ENCODE results near the gene AKR1D1. TPM values are rescaled to one million over a fixed set of nuclear protein-coding genes. Genes with fewer than 3 reads are reported as not detected.

Gene AKR1D1
- total RNA-seq, 2 experiments from 2014 or later, result not detected

DNA sequence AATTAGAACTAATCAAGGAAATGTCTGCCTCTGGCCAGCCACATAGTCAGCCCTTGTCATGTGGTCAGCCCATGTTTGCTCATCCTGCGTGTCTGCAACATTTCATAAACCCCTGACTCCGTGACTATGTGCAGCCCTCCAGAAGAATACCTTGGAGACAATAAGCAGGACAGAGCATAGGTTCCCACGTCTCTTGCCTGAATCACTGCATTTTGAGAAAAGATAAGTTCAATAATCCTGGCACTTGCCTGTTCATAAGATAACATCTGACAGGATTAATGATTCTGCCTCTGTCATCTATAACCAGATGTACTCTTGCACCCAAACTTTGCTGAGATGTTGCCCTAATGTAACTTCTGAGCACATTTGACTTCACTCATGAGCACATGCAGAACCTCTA, 78.4 kb downstream of the AKR1D1 start:
- intact Hi-C loops (cut with DNase I, micrococcal nuclease), result no loop called here
- DNase-seq (no peak), ATAC-seq (no peak)
- Mint-ChIP-seq H3K4me3 (no peak overlapping the region), H3K9me3 (ENCODE audit: low read depth) (no peaks in the 10 kb centered on the region), H3K4me1 (no peaks in the 10 kb centered on the region), H3K27ac (no peak overlapping the region), H3K36me3 (ENCODE audit: low read depth) (no peaks in the 10 kb centered on the region), H3K27me3 (no peaks in the 10 kb centered on the region)
- ChIA-PET POLR2A (no interaction called here), CTCF (no interaction called here)

DNA sequence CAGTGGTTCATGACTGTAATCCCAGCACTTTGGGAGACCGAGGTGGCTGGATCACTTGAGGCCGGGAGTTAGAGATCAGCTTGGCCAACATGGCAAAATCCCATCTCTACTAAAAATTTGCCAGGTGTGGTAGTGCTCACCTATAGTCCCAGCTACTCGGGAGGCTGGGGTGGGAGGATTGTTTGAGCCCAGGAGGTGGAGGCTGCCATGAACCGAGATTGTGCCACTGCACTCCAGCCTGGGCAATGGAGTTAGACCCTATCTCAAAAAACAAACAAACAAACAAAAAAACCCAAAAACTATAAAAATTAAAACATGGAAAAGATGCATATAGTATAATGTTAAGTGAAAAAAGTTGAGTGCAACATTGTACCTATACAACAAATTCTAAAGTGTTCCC, 81.4 kb downstream of the AKR1D1 start:
- Mint-ChIP-seq H3K9me3 (ENCODE audit: low read depth) (no peaks in the 10 kb centered on the region), H3K4me3 (no peak overlapping the region), H3K36me3 (ENCODE audit: low read depth) (no peaks in the 10 kb centered on the region), H3K27ac (no peak overlapping the region), H3K4me1 (no peaks in the 10 kb centered on the region), H3K27me3 (no peaks in the 10 kb centered on the region)
- DNase-seq (no peak), ATAC-seq (no peak)
- intact Hi-C loops (cut with DNase I, micrococcal nuclease), result no loop called here
- CTCF ChIA-PET, result interaction anchor here (0.8 to 1.0 kb wide), 2 partner anchors 61 to 581 kb away, joined by 3 to 4 read pairs; no protein-coding TSS in a partner anchor
- POLR2A ChIA-PET, result no interaction called here

DNA sequence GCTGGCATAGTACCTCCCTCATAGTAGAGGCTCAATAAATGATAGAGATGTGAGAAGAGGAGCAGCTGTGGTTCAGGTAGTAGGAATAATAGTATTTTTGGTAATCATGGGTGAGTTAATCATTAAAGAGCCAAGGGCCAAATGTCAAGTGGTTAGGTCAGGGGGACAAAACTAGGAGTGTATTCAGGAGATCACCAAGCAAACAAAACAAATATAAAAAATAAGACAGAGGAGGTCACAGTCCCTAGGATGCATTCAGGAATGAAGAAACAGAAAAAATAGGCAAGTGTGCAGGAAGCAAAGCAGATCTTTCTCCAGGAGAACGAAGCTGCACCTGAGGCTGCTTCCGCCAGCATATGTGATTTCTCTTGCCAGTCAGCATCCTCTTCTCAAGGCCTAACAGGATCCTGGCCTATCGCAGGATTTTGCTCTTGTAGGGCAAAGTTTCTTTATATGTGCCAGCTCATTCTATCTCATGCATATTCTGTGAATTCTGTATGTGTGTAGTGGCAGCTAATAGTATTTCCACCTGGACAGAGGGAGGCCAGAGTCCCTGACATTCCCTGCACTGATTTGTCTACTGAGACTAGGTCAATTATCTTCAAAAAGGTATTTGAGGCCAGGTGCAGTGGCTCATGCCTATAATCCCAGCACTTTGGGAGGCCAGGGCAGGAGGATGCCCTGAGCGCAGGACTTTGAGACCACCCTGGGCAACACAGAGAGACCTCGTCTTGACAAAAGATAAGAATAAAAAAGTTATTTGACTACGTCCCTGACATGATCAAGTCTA, 82.7 kb downstream of the AKR1D1 start:
- Mint-ChIP-seq H3K36me3 (ENCODE audit: low read depth) (no peaks in the 10 kb centered on the region), H3K27me3 (no peaks in the 10 kb centered on the region), H3K9me3 (ENCODE audit: low read depth) (peaks cover under 1% of the 10 kb centered on the region), H3K27ac (no peak overlapping the region), H3K4me1 (no peaks in the 10 kb centered on the region), H3K4me3 (no peak overlapping the region)
- ChIA-PET POLR2A (no interaction called here), CTCF (interaction anchor here (0.8 to 1.8 kb wide), 4 partner anchors 11 to 580 kb away, joined by 3 to 8 read pairs (median 4); no protein-coding TSS in a partner anchor)
- ATAC-seq (no peak), DNase-seq (no peak)
- intact Hi-C loops (cut with DNase I, micrococcal nuclease), result no loop called here

DNA sequence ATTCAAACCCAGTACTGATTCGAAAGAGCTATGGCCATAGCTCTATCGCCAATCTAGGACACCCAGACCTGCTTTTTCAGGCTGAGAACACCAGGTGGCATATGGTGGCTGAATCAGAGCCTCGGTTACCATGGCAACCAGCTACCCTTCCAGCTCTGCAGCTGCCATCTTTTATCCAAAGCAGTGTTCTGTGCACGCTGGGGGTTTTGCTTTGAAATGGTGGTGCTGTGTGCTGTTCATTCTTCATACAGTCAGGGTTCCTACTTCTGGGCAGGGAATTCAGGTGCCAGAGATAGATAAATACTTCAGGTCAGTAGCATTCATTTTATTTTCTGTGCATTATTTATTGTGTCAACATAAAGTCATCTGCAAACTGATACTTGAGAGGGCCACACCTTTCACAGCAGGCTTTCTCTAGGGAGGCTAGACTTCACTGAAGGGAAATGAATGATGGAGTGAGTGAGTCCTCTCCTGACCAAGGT, 85.4 kb downstream of the AKR1D1 start:
- Mint-ChIP-seq H3K4me1 (no peaks in the 10 kb centered on the region), H3K9me3 (ENCODE audit: low read depth) (peaks cover 11% of the 10 kb centered on the region), H3K27me3 (no peaks in the 10 kb centered on the region), H3K4me3 (no peak overlapping the region), H3K27ac (no peak overlapping the region), H3K36me3 (ENCODE audit: low read depth) (peaks cover 10% of the 10 kb centered on the region)
- DNase-seq (peak; percentile 86), ATAC-seq (peak; percentile 99)
- ChIA-PET CTCF (interaction anchor here (0.6 to 1.5 kb wide), 9 partner anchors 9 to 577 kb away, joined by 3 to 24 read pairs (median 3); no protein-coding TSS in a partner anchor), POLR2A (interaction anchor here (0.6 to 0.9 kb wide), 2 partner anchors 72 to 577 kb away, joined by 4 to 7 read pairs; no protein-coding TSS in a partner anchor)
- intact Hi-C loops (cut with DNase I, micrococcal nuclease), result loop anchor here (1.0 to 5.0 kb wide), 3 partner anchors 301 to 705 kb away; partner anchors contain the start of gene TRIM24 (in 1 of the 2)

DNA sequence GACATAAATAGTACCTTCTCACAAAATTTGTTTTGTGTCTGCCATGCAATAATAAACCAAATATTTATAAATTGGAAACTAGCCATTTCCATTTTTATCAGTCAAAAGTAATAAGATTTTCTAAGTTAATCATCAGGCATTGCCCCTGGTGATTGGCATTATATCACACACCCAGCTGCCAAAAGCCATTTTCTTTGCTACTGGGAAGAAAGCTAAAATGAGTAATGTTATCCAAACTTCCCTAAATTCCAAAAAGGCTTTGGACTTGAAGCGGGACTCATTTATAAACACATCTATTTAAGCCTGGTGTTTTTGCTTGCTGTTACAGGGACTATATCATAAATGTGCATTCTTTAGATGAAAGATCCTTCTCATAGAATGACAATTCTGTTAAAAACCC, 86.0 kb downstream of the AKR1D1 start:
- no peaks in the 10 kb centered on the region for H3K4me1 Mint-ChIP-seq
- no peaks in the 10 kb centered on the region for H3K27me3 Mint-ChIP-seq
- no peak overlapping the region for H3K4me3 Mint-ChIP-seq
- ATAC-seq (no peak), DNase-seq (no peak)
- no peak overlapping the region for H3K27ac Mint-ChIP-seq
- peaks cover 11% of the 10 kb centered on the region for H3K9me3 Mint-ChIP-seq (ENCODE audit: low read depth)
- intact Hi-C loops (cut with DNase I, micrococcal nuclease), result loop anchor here in 1 of 2 experiments (5.0 kb wide), 1 partner anchor 300 kb away; the partner anchor contains the start of gene TRIM24
- peaks cover 10% of the 10 kb centered on the region for H3K36me3 Mint-ChIP-seq (ENCODE audit: low read depth)
- ChIA-PET CTCF (interaction anchor here (0.7 to 1.5 kb wide), 5 partner anchors 8 to 576 kb away, joined by 3 to 24 read pairs (median 5); no protein-coding TSS in a partner anchor), POLR2A (interaction anchor here (0.6 kb wide), 1 partner anchor 73 kb away, joined by 7 read pairs; no protein-coding TSS in a partner anchor)

DNA sequence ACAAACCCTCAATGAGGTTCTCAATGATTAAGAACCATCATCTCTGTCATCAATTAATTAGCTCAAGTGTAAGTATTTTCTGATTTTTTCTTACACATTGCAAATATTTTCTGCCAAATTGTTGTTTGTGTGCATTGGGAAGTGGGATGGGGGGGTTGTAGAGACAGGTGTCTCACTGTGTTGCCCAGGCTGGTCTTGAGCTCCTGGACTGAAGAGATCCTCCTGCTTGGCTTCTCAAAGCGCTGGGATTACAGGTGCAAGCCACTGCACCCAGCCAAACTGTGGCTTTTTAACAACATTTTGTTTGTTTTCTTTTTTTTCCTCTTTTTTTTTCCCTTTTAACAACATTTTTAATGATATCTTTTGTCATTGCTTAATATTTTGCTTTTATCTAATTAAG, 87.5 kb downstream of the AKR1D1 start:
- H3K4me3 Mint-ChIP-seq, result no peak overlapping the region
- ChIA-PET CTCF (interaction anchor here (0.6 kb wide), 1 partner anchor 18 kb away, joined by 3 read pairs; no protein-coding TSS in a partner anchor), POLR2A (no interaction called here)
- intact Hi-C loops (cut with DNase I, micrococcal nuclease), result loop anchor here in 1 of 2 experiments (5.0 kb wide), 1 partner anchor 299 kb away; the partner anchor contains the start of gene TRIM24
- H3K36me3 Mint-ChIP-seq (ENCODE audit: low read depth), result peaks cover 10% of the 10 kb centered on the region
- ATAC-seq, result no peak
- no peak for DNase-seq
- peaks cover 4% of the 10 kb centered on the region for H3K27me3 Mint-ChIP-seq
- no peak overlapping the region for H3K27ac Mint-ChIP-seq
- peaks cover 11% of the 10 kb centered on the region for H3K9me3 Mint-ChIP-seq (ENCODE audit: low read depth)
- H3K4me1 Mint-ChIP-seq, result peaks cover 2% of the 10 kb centered on the region

DNA sequence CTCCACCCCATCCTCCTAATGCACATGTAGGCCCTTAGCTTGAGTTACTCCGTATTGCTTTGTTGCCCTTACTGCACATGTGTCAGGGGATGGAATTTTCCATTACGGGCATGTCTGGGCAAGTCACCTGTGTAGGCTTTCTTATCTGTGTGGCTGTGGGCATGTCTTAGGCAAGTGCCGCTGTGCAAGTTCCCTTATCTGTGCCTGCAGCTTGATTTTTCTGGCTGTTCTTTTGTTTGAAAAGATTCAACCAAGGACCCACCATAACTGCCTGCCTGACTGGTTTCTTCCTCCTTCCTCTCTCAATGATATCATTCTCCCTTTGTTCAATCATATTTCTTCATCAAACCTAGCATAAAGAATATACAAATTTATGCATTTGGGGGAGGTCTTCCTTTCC, 88.5 kb downstream of the AKR1D1 start:
- ChIA-PET CTCF (no interaction called here), POLR2A (no interaction called here)
- DNase-seq (no peak), ATAC-seq (no peak)
- Mint-ChIP-seq H3K36me3 (ENCODE audit: low read depth) (peaks cover 10% of the 10 kb centered on the region), H3K4me1 (peaks cover 10% of the 10 kb centered on the region), H3K27ac (no peak overlapping the region), H3K9me3 (ENCODE audit: low read depth) (peaks cover 11% of the 10 kb centered on the region), H3K27me3 (peaks cover 7% of the 10 kb centered on the region), H3K4me3 (no peak overlapping the region)
- intact Hi-C loops (cut with DNase I, micrococcal nuclease), result loop anchor here in 1 of 2 experiments (5.0 kb wide), 1 partner anchor 297 kb away; the partner anchor contains the start of gene TRIM24

DNA sequence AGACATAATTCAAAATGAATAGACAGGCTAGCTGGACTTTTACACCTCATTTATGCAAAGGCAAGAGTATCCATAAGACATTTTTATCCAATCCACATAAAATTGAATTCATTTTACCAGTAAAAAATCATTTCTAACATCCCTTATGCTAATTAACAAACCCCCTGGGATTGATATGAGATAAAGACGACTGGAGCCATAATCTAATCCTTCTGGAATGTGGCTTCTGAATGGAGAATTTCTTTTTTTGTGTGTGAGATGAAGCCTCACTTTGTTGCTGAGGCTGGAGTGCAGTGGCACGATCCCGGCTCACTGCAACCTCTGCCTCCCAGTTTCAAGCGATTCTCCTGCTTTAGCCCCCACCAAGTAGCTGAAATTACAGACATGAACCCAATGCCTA, 90.4 kb downstream of the AKR1D1 start:
- Mint-ChIP-seq H3K4me1 (peaks cover 17% of the 10 kb centered on the region), H3K4me3 (no peak overlapping the region), H3K36me3 (ENCODE audit: low read depth) (peaks cover 10% of the 10 kb centered on the region), H3K9me3 (ENCODE audit: low read depth) (peaks cover 11% of the 10 kb centered on the region), H3K27ac (no peak overlapping the region), H3K27me3 (peaks cover 15% of the 10 kb centered on the region)
- ATAC-seq (no peak), DNase-seq (no peak)
- CTCF ChIA-PET, result no interaction called here
- POLR2A ChIA-PET, result no interaction called here
- intact Hi-C loops (cut with DNase I, micrococcal nuclease), result no loop called here

DNA sequence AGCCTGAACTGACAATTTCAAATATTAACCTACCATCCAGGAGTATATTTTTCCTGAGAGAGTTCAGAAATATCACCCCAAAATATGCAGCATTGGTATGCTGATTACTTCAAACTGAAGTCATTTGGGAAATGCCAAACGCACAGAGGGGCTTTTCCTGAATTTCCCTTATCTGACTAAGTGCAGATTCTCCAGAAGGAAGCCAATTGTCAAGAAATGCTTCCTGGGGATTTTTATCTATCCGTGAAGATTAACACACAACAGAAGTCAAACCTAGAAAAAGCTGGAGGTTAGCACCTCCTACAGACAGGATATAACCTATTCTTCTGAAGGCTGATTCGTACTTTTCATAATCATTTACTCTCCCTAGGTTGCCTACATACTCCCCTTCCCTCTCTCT, 91.0 kb downstream of the AKR1D1 start:
- POLR2A ChIA-PET, result no interaction called here
- H3K4me1 Mint-ChIP-seq, result peaks cover 17% of the 10 kb centered on the region
- intact Hi-C loops (cut with DNase I, micrococcal nuclease), result no loop called here
- peaks cover 11% of the 10 kb centered on the region for H3K9me3 Mint-ChIP-seq (ENCODE audit: low read depth)
- no peak overlapping the region for H3K27ac Mint-ChIP-seq
- H3K36me3 Mint-ChIP-seq (ENCODE audit: low read depth), result peaks cover 10% of the 10 kb centered on the region
- DNase-seq (no peak), ATAC-seq (no peak)
- H3K4me3 Mint-ChIP-seq, result no peak overlapping the region
- CTCF ChIA-PET, result no interaction called here
- H3K27me3 Mint-ChIP-seq, result peaks cover 15% of the 10 kb centered on the region

DNA sequence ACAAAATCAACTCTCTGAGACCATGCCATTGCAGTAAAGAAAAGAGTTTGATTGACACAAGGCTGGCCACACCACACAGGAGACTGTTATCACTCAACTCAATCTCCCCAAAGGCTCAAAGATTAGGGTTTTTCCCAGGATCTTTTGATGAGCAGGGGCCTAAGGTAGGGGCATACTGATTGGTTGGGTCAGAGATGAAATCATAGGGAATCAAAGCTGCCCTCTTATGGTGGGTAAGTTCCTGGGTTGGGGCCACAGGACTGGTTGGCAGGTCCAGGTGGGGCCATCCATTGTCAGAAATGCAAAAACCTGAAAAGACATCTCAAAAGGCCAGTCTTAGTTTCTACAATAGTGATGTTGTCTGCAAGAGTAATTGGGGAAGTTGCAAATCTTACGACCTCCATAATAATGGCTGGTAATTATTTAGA, 91.6 kb downstream of the AKR1D1 start:
- DNase-seq (no peak), ATAC-seq (no peak)
- Mint-ChIP-seq H3K27ac (no peak overlapping the region), H3K36me3 (ENCODE audit: low read depth) (peaks cover 10% of the 10 kb centered on the region), H3K4me1 (peaks cover 17% of the 10 kb centered on the region), H3K4me3 (no peak overlapping the region), H3K9me3 (ENCODE audit: low read depth) (peaks cover 11% of the 10 kb centered on the region), H3K27me3 (peaks cover 18% of the 10 kb centered on the region)
- POLR2A ChIA-PET, result no interaction called here
- intact Hi-C loops (cut with DNase I, micrococcal nuclease), result no loop called here
- CTCF ChIA-PET, result no interaction called here
